ENCODE measurements around the gene FOXA2. TPM values are rescaled to one million over a fixed set of nuclear protein-coding genes. Genes with fewer than 3 reads are reported as not detected.

Gene FOXA2
- total and polyA plus RNA-seq, 2 of the 13 experiments (the other 11 are each of a cell fraction or from before 2014, with no cell fraction given) = 8.8 to 12.2 TPM

GRCh38 chr20:22544462-22544861 is 39.9 kb downstream of the FOXA2 start:
- Histone ChIP-seq H3K27me3 (ENCODE audit: control insufficient read depth in 1 of 2, insufficient read depth in 2 of 2, low read length in 2 of 2) (no peaks in the 10 kb centered on the region; a peak in 1 of 5 replicates), H4K20me1 (ENCODE audit: insufficient read depth, low read length) (no peaks in the 10 kb centered on the region), H3K9ac (ENCODE audit: insufficient read depth, low read depth, low read length) (no peak overlapping the region), H2AFZ (ENCODE audit: low read length) (no peak overlapping the region), H3K4me3 (replicated peaks in 1 of 3; ENCODE audit: insufficient read depth in 1 of 3, low read depth in 2 of 3, low read length in 3 of 3) (no peak overlapping the region), H3K4me2 (ENCODE audit: low read depth, low read length) (no peak overlapping the region), H3K9me3 (ENCODE audit: low read length) (peaks cover 6% of the 10 kb centered on the region), H3K4me1 (ENCODE audit: insufficient read depth, low read length) (peaks cover 47% of the 10 kb centered on the region), H3K79me2 (ENCODE audit: insufficient read depth, low read length) (no peaks in the 10 kb centered on the region), H3K36me3 (replicated peaks in 1 of 2; ENCODE audit: control insufficient read depth in 1 of 2, insufficient read depth in 2 of 2, low read length in 2 of 2) (no peaks in the 10 kb centered on the region), H3K27ac (ENCODE audit: extremely low read length, insufficient read depth, low read length) (no peak overlapping the region)
- ATAC-seq (no peak; the same call in 2 of the 3 replicates), FAIRE-seq (no peak), DNase-seq (ENCODE audit: low spot score) (no peak)
- BruUV-seq (replicated peaks) = no TSS peak
- POLR2A ChIA-PET = no interaction called here
- WGBS (ENCODE audit: low lambda C conversion rate) = 62% methylated on average over 1 of the region's 1 CpG
- CTCF ChIA-PET (ENCODE audit: low intra/inter-chr PET ratio, low total read pairs) = no interaction called here
- in situ Hi-C loops (cut with HindIII; ENCODE audit: extremely low pct_ligation_motif_present, low pct_unique_long_range_greater_than_20kb) (no loop called here), intact Hi-C loops (cut with micrococcal nuclease; ENCODE audit: unreplicated experiment) (no loop called here)
- TF ChIP-seq NONO (IDR thresholded peaks at IDR 0.05) (no peak), NONO (CRISPR knock-in tag; conservative IDR thresholded peaks at IDR 0.05) (no peak), MAFK (conservative IDR thresholded peaks at IDR 0.05 in 1 of 2, IDR thresholded peaks at IDR 0.05 in 1 of 2; ENCODE audit: low read length in 2 of 2) (no peak), GRHL1 (CRISPR knock-in tag; conservative IDR thresholded peaks at IDR 0.05) (no peak), SMC3 (IDR thresholded peaks at IDR 0.05; ENCODE audit: low read length) (no peak), KDM2A (CRISPR knock-in tag; IDR thresholded peaks at IDR 0.05; ENCODE audit: borderline replicate concordance, low read depth) (no peak), HDAC6 (IDR thresholded peaks at IDR 0.05; ENCODE audit: low read depth, low read length) (no peak), MTA1 (CRISPR knock-in tag; IDR thresholded peaks at IDR 0.05; ENCODE audit: borderline replicate concordance) (no peak), RELA (CRISPR knock-in tag; IDR thresholded peaks at IDR 0.05) (no peak)
